Measurements from ENCODE around the gene BABAM1. TPM values are rescaled to one million over a fixed set of nuclear protein-coding genes. Genes with fewer than 3 reads are reported as not detected.
A peak's percentile ranks its signal among the peaks of the same experiment; 100 is the strongest.

The BABAM1 gene
- total and polyA plus RNA-seq, 9 of the 15 experiments (the other 6 are each of a cell fraction or from before 2014, with no cell fraction given): 14.7 to 160 (median 113) TPM

DNA sequence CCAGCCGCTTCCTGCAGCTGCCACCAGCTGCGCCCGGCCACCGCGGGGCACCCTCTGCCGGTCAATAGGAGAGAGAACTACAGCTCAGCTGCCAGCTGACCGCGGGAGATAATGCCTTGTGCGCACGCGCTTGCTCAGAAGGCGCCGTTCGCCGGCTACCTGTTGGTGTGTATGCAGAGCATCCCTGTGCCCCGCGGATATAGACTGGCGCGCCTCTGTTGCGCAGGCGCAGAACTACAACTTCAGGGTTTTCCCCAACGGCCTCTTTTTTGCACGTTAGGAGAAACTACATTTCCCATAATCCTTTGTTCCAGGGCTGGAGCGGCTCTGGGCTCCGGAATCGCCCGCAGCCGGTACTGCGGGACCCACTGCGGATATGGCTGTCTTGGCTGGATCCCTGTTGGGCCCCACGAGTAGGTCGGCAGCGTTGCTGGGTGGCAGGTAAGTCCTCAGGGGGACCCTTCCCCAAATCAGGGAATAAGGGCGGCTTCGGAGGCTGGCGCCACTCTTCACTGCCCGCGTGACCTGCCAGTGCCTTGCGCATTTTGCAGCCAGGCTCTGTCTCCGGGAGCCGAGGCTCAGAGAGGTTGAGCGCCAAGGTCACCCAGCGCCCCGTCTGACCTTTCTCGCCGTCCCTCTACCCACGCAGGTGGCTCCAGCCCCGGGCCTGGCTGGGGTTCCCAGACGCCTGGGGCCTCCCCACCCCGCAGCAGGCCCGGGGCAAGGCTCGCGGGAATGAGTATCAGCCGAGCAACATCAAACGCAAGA, 38.5 kb downstream of the BABAM1 start, which contains the start of gene MRPL34 (continued):
- TF ChIP-seq, protein P1, sequence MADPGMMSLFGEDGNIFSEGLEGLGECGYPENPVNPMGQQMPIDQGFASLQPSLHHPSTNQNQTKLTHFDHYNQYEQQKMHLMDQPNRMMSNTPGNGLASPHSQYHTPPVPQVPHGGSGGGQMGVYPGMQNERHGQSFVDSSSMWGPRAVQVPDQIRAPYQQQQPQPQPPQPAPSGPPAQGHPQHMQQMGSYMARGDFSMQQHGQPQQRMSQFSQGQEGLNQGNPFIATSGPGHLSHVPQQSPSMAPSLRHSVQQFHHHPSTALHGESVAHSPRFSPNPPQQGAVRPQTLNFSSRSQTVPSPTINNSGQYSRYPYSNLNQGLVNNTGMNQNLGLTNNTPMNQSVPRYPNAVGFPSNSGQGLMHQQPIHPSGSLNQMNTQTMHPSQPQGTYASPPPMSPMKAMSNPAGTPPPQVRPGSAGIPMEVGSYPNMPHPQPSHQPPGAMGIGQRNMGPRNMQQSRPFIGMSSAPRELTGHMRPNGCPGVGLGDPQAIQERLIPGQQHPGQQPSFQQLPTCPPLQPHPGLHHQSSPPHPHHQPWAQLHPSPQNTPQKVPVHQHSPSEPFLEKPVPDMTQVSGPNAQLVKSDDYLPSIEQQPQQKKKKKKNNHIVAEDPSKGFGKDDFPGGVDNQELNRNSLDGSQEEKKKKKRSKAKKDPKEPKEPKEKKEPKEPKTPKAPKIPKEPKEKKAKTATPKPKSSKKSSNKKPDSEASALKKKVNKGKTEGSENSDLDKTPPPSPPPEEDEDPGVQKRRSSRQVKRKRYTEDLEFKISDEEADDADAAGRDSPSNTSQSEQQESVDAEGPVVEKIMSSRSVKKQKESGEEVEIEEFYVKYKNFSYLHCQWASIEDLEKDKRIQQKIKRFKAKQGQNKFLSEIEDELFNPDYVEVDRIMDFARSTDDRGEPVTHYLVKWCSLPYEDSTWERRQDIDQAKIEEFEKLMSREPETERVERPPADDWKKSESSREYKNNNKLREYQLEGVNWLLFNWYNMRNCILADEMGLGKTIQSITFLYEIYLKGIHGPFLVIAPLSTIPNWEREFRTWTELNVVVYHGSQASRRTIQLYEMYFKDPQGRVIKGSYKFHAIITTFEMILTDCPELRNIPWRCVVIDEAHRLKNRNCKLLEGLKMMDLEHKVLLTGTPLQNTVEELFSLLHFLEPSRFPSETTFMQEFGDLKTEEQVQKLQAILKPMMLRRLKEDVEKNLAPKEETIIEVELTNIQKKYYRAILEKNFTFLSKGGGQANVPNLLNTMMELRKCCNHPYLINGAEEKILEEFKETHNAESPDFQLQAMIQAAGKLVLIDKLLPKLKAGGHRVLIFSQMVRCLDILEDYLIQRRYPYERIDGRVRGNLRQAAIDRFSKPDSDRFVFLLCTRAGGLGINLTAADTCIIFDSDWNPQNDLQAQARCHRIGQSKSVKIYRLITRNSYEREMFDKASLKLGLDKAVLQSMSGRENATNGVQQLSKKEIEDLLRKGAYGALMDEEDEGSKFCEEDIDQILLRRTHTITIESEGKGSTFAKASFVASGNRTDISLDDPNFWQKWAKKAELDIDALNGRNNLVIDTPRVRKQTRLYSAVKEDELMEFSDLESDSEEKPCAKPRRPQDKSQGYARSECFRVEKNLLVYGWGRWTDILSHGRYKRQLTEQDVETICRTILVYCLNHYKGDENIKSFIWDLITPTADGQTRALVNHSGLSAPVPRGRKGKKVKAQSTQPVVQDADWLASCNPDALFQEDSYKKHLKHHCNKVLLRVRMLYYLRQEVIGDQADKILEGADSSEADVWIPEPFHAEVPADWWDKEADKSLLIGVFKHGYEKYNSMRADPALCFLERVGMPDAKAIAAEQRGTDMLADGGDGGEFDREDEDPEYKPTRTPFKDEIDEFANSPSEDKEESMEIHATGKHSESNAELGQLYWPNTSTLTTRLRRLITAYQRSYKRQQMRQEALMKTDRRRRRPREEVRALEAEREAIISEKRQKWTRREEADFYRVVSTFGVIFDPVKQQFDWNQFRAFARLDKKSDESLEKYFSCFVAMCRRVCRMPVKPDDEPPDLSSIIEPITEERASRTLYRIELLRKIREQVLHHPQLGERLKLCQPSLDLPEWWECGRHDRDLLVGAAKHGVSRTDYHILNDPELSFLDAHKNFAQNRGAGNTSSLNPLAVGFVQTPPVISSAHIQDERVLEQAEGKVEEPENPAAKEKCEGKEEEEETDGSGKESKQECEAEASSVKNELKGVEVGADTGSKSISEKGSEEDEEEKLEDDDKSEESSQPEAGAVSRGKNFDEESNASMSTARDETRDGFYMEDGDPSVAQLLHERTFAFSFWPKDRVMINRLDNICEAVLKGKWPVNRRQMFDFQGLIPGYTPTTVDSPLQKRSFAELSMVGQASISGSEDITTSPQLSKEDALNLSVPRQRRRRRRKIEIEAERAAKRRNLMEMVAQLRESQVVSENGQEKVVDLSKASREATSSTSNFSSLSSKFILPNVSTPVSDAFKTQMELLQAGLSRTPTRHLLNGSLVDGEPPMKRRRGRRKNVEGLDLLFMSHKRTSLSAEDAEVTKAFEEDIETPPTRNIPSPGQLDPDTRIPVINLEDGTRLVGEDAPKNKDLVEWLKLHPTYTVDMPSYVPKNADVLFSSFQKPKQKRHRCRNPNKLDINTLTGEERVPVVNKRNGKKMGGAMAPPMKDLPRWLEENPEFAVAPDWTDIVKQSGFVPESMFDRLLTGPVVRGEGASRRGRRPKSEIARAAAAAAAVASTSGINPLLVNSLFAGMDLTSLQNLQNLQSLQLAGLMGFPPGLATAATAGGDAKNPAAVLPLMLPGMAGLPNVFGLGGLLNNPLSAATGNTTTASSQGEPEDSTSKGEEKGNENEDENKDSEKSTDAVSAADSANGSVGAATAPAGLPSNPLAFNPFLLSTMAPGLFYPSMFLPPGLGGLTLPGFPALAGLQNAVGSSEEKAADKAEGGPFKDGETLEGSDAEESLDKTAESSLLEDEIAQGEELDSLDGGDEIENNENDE (IDR thresholded peaks at IDR 0.05; ENCODE audit: low read depth, low read length): no peak
- TF ChIP-seq CBFA2T2 (conservative IDR thresholded peaks at IDR 0.05): peak; percentile 65
- 0 out of 2 replicates have a peak, but pooled peaks have one; percentile 48 for TF ChIP-seq CHD2 (IDR thresholded peaks at IDR 0.05; ENCODE audit: low read depth, low read length)
- TF ChIP-seq KDM2B (CRISPR knock-in tag; IDR thresholded peaks at IDR 0.05): no peak; the same call in 1 of the 2 replicates
- TF ChIP-seq PML (IDR thresholded peaks at IDR 0.05; ENCODE audit: low read length): no peak
- no peak for TF ChIP-seq RFX1 (IDR thresholded peaks at IDR 0.05)
- no peak for TF ChIP-seq ARHGAP35 (IDR thresholded peaks at IDR 0.05; ENCODE audit: partially characterized antibody)
- no peak for TF ChIP-seq DIDO1 (tag; IDR thresholded peaks at IDR 0.05; ENCODE audit: low read depth)
- no peak for TF ChIP-seq ZNF518B (CRISPR knock-in tag; IDR thresholded peaks at IDR 0.05)
- no peak for TF ChIP-seq NCOA6 (IDR thresholded peaks at IDR 0.05)
- no peak for TF ChIP-seq IRF2 (CRISPR knock-in tag; IDR thresholded peaks at IDR 0.05)
- TF ChIP-seq ZNF561 (CRISPR knock-in tag; conservative IDR thresholded peaks at IDR 0.05): no peak
- no peak for TF ChIP-seq SRSF9 (IDR thresholded peaks at IDR 0.05; ENCODE audit: borderline replicate concordance, low read depth, low read length)

Data from K562 (cell line).